Stimulated activated CD4-positive, alpha-beta T cell treated with anti-CD3 and anti-CD28 coated beads, Interleukin-1b, Interleukin-23, amount 100 ng/mL, for 48 hours (primary cell): ENCODE data around the gene IHH.
A peak's percentile ranks its signal among the peaks of the same experiment; 100 is the strongest.

Source experiments
- DNase-seq: peaks from one replicate; pipeline ENCODE4 v3.0.0-alpha.2; 2020

Gene IHH

DNA sequence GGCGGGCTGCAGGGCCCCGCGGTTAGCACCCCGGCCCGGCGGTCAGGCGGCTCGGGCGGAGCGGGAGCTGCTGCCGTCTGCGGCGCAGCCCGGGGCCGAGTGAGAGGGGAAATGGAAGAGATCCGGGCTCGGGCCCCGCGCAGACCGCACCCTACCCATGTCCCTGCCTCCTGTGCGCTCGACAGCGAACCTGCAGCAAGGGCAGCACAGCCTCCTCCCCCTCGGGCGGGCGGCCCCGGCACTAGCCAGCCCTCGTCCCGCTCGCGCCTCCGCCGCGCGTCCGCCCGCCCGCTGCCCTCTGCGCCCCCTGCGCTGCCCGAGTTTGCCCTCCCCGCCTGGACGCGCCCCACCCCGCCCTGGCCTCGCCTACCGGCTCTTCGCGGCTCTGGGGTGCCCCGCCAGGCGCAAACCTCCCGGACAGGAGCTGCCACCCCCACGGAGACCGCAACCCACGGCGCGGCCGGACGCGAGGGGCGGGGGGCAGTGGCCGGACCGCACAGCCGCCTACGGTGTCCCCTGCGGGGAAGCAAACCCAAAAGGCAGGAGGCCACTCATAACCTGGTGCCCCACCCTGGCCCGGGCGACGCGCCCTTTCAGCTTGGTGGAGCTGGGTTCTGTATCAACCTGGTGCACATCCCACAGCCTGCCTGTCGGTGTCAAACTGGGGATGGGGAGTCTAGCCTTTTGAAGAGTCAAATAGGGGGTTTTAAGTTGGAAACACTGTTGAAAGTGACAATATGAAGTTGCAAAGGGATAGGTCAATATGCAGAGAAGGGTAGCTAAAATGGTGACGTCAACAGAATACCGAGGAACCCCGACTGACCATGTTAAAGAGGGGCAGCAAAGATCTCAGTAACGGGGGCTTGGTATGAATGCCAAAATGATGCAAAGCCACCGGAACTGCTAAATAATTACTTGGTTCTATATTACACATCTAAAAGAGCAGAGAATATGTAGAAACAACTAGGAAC, at the start of gene IHH:
TSS of gene IHH (minus strand) at position 101 of the 971 bp plus-strand sequence. CDS start 454 bp downstream, outside the sequence.
- DNase-seq: no peak

DNA sequence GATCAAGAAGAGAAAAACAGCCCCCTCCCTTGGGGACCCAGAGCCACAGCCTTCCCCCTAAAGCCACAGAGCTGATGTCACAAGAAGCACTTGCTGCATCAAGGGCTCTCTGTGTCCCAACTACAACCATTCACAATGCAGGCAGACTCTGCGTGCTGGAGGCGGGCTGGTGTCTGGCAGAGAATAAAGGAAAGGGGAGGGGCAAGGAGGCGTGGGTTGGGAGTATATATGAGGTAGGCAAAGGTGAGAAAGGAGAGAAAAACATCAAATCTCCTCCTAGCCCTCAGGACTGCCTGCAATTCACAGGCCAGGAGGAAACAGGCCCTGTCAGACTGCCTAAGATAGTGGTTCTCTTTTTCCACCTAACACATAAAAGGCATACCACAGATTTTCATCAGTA, 48.8 kb upstream of the IHH start:
- peak; percentile 62 for DNase-seq

DNA sequence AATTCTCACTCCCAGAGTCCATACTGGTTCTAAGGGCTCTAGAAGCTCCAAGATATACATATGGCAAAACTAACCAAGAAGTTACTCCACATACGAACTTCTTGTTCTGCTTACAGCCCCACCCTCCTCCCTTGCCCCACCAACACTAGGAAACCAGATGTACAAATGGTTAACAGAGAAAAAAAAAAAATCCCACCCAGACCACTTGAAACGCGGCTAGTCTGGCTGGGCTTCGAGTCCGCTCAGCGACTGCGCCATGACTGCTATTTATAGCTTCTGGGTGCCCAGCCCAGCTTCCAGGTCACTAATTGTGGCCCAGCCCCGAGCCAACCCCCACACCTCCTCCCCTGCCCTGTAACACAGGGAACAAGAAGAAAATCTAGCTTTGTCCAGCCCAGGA, 47.0 kb upstream of the IHH start:
- no peak for DNase-seq

DNA sequence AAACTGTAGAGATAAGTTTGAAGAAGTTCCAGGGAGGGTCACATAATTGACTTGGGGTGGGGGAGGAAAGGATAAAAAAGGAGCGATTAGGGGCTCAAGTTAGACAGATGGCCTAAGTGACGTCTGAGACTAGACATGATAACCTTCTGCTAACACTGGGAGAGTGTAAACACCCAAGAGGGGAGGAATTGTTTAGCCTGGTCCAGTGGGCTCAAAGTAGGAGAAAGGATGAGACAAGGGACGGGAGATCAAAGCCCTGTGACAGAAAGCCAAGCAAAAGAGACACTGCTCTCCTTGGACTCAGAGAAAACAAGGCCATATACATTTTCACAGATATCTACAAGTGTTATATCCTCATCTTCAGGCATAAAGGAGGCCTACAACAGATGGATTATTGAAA, 45.5 kb upstream of the IHH start:
- DNase-seq: no peak

DNA sequence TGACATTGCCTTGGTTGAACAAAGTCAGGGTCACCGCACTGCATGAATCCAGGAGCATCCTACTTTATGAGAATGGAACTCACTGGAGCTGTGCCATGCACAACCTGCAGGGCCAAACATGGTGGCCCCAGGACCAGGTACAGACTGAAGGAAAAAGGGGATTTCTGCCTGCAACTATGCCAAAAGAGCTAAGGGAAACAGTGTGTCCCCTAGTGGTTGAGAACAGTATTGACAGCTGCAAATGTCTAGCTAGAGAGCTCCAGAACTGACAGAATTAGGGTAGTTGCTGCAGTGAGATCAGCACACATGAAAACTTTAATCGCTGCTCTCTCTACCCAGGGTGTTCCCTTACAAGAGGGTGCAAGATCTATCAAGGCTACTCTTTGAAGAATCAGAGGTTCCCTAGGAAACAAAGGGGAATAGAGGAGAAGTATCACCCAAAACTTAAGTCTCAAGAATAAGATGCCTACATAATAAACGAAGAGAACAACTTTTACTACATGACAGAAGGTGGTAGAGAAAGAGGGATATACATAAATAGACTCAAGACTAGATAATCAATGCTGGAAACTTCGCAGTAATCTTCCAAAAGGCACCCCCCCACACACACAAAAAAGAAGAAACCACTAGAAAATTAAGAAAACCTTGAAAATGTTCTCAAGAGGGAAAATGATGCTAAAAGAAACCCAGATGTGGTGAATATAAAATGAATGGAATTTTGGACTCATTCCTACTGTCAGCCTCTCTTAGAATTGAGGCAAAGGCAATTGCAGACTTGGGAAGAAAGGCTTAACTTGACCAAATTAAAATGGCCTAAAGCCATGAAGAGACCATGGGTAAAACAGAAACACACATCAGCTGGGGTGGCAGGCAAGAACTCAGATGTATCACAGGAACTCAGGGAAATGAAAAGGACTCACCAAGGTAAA, 43.6 kb upstream of the IHH start:
- DNase-seq: peak; percentile 3

DNA sequence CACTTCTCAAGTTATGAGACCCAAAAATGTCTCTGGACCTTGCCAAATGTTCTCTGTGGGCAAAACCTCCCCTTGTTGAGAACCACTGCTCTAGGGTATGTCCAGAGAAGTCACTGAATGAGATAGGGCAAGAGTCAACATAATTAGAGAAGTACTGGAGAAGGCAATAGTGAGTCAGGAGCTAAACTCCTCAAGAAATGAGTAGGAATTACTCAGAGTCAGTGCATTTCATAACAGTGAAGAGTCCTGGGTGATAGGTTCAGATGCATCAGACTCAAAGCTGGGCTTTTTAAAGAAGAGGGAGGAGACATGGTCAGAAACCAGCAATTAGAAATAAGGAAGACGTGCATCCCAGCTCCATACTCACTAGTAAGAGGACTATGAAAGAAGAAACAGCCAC, 38.6 kb upstream of the IHH start:
- DNase-seq: no peak

DNA sequence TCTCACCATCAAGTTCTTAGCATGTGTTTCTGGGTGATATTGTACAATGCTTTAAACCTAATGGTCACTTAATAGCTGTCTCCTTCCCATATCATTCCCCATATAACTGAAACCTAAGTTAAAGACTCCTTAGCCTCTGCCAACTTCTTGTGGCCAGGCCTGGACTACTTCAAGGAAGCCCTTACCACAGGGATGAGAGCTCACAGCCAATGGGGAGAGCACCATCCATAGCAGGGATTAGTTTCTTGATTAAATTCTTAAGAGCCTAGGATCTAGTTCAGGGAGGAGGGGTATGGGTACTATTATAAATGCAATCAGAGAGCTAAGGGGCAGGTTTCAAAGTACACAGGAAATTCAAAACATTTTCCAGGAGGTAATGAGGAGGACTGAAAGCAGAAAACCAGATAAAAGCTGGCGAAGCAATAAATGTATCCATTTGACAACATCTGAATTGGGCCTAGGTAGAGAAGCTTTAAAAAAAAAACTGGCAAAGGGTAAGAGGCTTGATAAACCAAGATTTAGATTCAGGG, 34.8 kb upstream of the IHH start:
- no peak for DNase-seq

DNA sequence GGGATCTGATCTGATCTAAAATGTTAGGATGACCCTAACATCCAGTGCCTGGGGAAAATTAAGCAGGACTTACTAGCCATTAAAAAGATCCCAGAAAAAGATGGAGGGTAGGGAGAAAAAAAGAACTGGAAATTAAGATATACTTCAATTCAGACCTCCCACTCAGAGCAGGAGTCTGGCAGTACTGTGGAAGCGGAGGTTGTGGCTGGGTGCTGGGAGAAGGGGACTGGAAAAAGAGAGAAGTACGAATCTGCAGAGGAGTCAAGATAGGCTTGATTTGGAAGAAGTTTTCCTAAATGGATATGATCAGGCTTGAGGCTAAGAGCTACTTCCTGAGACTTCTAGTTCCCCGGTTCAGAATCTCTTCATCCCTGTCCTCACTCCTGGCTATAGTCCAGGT, 33.5 kb upstream of the IHH start:
- no peak for DNase-seq

DNA sequence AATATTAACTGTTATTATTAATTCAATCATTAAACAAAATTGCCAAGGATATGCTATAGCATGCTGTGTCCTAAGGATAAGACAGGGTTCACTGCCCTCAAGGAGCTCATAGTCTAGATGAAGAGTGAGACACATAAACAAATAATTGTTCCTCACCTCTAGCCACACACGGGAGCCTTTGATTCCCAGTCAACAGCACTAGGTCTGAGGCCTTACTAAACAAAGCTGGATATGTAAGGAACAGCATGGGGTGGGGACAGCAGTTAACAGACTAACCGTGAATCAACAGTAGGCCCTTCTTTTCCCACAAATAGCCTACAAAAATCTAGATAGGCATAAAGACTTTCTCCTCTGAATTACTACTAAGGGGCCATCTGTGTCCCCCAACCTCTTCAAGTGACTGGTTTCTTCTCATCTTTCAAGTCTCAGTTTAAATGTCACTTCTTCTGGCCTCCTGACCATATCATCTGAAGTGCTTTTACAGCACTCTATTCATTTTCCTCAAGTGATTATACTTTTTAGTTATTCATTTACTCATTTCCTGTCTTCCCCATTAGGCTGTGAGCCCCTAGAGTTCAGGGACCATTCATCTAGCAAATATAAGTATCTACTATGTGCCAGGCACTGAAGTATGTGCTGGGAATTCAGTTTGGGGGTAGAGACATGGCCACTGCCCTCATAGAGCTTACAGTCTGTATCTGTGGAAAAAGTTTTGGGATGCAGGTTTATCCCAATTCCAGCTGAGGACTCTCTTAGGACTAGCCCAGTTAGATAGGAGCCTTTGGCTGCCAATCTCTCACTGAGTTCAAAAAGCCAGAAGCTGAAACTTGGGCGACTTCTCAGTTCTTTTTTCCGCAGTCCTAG, 29.9 kb upstream of the IHH start:
- DNase-seq: no peak

DNA sequence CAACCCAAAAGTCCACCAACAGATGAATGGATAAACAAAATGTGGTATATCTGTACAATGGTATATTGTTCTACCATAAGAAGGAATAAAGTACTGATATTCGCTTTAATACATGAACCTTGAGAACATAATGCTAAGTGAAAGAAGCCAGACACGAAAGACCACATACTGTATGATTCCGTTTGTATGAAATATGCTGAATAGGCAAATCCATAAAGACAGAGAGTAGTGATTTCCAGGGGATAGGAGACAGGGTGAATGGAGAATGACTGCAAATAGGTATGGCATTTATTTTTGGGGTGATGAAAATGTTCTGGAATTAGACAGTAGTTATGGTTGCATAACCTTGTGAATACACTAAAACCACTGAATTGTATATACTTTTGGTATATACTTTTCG, 28.6 kb upstream of the IHH start:
- no peak for DNase-seq

DNA sequence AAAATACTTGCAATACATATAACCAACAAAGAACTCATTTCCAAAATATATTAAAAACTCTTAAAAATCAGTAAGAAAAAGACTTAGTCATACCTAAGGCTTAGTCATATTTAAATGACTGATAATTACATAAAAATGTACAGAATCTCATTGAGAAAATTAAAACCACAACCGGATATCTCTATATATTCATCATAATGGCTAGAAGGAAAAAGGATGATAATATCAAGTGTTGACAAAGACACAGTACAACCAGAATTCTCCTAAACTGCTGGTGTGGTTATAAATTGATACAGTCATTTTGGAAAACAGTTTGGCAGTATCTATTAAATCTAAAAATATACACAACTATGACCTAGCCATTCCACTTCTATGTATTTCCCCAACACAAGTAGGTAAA, 27.1 kb upstream of the IHH start:
- no peak for DNase-seq

DNA sequence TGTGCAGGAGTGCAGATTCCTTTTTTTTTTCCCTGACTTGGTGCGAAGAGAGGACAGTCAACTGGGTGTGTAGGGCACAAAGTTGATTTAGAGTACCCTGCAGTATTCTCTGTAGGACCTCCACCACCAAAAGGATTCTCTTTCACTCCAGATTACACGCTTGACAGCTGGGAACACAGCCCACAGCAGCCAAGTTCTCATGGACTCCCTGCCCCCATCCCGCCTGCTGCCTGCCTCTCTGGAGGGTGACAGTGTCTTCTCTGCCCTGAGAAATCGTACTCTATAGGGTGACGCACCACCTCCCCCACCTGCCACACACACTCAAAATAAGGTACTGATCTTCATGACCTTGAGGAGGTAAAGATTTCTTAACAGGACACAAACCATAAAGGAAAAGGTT, 26.6 kb upstream of the IHH start:
- no peak for DNase-seq

DNA sequence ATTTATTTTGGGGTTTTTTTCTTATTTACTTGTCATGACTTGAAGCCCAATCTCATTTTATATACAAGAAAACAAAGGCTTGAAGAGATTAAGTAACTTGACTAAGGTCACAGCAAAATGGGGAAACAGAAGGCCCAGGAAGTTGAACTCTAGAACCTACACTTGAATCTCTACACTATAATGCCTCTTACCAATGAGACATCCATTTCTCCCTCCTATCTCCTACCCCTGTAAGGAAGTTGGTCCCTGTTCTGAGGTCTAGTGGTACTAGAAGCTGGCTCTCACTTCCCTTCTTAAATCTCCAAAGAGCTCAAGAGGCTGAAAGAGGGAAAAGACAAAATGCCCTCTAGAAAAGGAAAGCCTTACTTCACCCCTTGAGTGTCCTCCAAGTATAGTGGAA, 25.5 kb upstream of the IHH start:
- DNase-seq: no peak

DNA sequence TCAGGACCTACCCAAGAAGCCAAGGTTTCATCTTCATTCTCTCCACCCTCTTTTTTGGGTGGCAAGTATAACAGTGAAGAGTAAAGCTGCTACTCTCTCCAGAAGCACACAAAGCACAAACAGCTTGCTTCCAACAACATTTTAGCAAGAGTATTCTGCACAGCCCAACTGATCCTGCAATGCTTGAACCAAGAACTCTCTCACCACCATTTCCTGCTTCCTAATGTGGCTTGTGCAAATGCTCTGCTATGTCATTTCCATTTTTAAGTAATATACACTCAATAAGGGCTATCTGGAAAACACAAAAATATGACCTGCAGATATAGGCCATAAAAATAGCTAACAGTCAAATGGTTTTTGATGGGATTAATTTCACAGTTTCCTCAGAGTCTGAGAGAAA, 24.1 kb upstream of the IHH start:
- no peak for DNase-seq

DNA sequence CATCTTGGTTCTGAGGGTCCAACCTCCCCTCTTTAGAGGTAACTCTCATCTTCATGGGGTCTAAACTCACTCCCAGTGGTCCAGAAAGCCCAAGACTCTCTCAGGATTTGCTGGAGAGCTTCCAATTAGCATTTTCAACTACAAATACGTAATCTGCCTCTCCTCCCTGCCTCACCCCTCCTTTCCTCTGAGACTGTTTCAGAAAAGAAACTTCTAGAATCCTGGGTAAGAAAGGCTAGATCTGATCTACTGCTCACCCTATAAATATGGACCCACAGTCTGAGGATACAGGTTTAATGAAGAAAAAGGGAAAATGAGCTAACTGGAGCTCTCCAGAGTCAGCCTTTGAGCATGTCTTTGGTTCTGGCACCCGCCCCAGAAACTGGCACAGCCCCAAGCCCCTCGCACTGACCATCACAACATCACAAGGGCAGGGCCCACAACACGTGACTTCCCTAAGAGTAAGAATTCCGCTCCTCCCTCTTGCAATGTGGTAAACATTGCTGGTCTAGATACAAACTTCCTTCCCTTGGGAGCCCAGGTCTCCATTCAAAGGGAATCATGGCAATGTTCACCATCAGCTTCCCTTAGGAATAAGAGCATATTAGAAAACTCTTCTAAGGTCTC, 21.7 kb upstream of the IHH start:
- no peak for DNase-seq

DNA sequence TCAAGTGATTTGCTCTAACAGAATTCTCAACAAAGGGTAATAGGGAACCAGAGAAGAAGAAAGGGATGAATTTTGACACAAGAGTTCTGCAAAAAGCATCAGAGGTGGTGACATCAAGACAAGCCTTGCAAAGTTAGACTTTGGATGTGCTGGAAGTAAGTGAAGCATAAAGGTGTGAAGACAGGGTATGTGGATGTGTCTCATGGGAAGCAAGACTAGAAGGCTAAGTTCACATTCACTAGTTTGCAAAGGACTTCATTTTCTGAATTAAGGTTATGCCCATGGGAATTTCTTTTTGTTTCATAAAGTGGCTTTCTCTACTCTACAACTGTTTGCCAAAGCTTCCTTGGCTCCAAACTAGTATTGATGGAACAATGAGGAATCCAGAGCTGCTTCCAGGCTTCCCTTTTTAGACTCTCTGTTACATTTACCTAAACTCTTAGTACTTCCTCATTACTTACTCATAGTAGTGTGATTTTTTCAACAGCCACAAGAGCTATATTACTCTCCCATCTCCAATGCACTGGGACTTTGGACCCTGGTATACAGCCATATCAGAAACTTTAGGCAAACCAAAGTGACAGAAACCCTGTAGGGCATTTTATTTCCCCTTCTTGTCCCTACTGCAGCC, 21.1 kb upstream of the IHH start:
- DNase-seq: no peak

DNA sequence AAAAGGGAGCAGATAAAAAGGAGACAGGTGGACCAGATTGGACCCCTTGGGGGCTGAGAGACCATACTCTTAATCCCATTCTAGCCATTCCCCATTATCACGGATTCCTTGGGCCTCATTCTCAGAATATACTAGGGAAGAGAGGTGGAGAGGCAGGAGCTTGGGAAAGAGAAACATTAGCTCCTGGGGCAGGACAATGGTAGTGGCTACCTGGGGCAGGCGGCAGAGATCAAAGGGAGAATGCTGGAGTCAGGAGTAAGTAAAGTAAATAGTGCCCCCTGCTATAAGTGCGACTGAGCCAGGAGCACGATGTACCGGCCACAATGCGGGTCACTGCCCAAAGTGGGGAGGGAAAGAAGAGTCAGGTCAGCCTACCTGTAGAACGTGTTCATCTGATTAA, 20.4 kb upstream of the IHH start:
- no peak for DNase-seq

DNA sequence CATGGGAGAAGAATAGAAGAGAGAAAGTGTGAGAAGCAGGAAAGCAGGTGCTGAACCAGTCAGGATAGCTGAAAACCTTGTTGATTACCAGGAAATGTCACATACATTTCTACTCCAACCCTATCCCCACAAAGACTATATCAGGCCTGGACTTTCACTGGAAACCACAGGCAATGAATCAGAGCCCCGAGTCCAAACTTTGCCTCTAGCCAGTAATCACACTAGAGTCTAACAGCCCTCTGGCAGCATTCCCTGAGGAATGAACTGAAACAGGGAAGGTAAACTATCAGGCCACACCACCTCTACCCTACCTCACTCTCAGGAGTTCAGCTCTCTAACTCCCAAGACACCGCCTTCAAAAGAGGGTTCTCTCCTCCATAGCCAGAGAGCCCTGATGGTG, 18.7 kb upstream of the IHH start:
- no peak for DNase-seq

DNA sequence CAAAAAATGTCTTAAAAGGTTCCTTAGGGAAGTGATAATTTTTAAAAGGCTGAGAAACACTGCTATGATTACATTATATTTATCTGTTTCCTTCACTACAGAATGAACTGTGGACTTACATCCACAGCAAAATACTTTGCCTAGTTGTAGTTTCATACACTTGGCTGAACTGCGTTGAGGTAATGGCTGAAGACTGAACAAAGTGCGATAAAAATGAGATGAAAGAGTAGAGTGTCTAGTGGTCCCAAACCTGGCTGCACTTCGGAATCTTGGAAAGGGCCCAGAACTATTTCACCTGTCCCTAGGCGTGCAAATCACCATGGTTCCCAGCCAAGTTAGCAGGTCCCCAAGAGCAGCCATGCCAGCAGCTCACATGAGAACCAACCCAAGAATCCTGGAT, 18.2 kb upstream of the IHH start:
- DNase-seq: no peak

DNA sequence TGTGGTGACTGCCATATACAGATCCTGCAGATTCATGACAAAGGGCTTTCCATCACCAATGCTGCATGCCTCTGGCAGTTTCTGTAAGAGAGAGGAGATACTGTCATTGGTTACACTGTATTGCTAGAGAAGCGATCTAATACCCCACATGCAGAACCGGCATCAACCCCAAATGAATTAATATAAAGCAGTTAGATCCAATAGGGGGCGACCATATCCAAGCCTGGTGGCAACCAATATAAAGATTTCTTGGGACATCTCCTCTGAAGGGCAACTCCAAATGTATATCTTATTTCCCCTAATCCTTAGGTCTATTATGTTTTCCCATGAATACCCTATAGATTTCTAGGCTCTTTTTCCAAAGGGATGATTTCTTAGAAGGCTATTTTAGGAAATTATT, 17.4 kb upstream of the IHH start:
- DNase-seq: no peak

DNA sequence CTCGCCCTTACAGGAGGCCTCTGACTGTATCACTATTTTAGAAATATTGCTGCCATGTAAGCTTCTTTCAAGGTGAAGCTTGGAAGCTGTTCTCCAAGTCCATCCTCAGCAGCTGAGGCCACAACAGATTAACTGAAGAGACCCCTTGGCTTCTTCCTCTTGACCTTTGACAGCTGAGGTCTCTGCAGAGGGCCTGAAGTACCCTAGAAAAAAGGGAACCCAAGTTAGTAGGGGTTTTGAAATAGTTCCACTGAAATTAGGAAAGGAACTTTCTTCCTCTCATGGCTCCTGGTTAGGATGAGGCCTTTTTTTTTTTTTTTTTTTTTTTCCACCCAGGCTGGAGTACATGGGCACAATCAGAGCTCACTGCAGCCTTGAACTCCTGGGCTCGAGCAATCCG, 15.5 kb upstream of the IHH start:
- no peak for DNase-seq
